Parathyroid adenoma (tissue), 2 donors: Measurements from ENCODE around the gene CCNJL.

Experiments
- H2AFZ ChIP-seq: fragments of 300-600 bp; sonication (generic); one replicate; pipeline ENCODE4 v1.7.0; 2017; ENCODE audit warnings: antibody characterized with exemption, mild to moderate bottlenecking
- H3K27ac ChIP-seq: fragments of 300-600 bp; sonication (generic); one replicate; pipeline ENCODE4 v1.7.0; 2017
- H3K27me3 ChIP-seq: fragments of 300-600 bp; sonication (generic); one replicate; pipeline ENCODE4 v1.7.0; 2017; ENCODE audit warnings: low read length; ENCODE audit not compliant: control insufficient read depth, insufficient read depth
- H3K36me3 ChIP-seq: fragments of 300-600 bp; sonication (generic); one replicate; pipeline ENCODE4 v1.7.0; 2017; ENCODE audit warnings: low read length; ENCODE audit not compliant: control insufficient read depth, insufficient read depth
- H3K4me1 ChIP-seq: fragments of 300-600 bp; sonication (generic); one replicate; pipeline ENCODE4 v1.7.0; 2017; ENCODE audit warnings: control low read depth
- H3K4me2 ChIP-seq: fragments of 300-600 bp; sonication (generic); one replicate; pipeline ENCODE4 v1.7.0; 2017; ENCODE audit warnings: low read length
- H3K4me3 ChIP-seq: fragments of 300-600 bp; sonication (generic); one replicate; pipeline ENCODE4 v1.7.0; 2017; ENCODE audit warnings: low read depth, low read length
- H3K79me2 ChIP-seq: fragments of 300-600 bp; sonication (generic); one replicate; pipeline ENCODE4 v1.7.0; 2017; ENCODE audit warnings: control low read depth
- H3K9ac ChIP-seq: fragments of 300-600 bp; sonication (generic); one replicate; pipeline ENCODE4 v1.7.0; 2017; ENCODE audit warnings: mild to moderate bottlenecking
- H3K9me3 ChIP-seq: fragments of 300-600 bp; sonication (generic); one replicate; pipeline ENCODE4 v1.7.0; 2017; ENCODE audit warnings: low read length; ENCODE audit not compliant: control insufficient read depth
- TF ChIP-seq, protein P1 (sequence below): fragments of 300-600 bp; sonication (generic); IDR thresholded peaks from one replicate; pipeline ENCODE4 v1.7.0; 2017; ENCODE audit warnings: antibody characterized with exemption, mild to moderate bottlenecking
- donor health status: primary hyperparathyroidism.

Gene CCNJL

DNA sequence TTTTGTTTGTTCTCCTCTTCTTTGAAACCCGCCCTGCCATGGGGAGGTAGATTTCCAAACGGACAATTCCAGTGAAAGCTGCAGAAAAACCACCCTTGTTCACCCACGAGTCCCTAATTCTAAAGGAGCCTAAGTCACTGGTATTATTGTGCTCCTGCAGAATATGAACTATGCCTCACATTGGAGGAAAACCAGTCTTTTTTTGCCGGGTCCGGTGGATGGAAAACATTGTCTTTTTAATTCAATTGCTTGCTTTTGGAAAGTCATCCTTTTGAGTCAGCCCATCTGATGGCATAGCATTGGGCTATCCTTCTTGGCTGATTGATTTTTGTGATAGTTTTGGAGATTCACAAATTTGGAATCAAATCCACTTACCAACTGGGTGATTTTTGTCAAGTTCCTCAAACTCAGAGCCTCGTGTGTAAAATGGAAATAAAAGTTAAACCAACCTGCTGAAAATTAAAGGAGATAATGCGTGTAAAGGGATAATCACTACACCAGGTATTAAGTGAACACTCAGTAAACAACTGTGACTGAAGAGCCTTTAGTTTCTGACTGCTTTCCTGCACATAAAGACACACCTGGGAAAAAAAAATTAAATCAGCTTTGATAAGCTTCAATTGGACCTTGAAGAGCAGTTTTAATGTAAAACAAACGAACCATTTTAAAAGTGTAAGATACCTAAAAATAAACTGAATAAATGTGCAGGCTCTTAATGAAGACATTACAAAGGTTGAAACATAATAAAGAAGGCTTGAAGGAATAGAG, 780 bp upstream of the CCNJL start:
- no peak overlapping the region for H3K9ac ChIP-seq
- peak overlapping the region; percentile 39 for H3K4me3 ChIP-seq
- H2AFZ ChIP-seq = peak overlapping the region; percentile 67
- no peaks in the 10 kb centered on the region for H3K4me1 ChIP-seq
- peak overlapping the region; percentile 71 for H3K4me2 ChIP-seq
- TF ChIP-seq, protein P1, sequence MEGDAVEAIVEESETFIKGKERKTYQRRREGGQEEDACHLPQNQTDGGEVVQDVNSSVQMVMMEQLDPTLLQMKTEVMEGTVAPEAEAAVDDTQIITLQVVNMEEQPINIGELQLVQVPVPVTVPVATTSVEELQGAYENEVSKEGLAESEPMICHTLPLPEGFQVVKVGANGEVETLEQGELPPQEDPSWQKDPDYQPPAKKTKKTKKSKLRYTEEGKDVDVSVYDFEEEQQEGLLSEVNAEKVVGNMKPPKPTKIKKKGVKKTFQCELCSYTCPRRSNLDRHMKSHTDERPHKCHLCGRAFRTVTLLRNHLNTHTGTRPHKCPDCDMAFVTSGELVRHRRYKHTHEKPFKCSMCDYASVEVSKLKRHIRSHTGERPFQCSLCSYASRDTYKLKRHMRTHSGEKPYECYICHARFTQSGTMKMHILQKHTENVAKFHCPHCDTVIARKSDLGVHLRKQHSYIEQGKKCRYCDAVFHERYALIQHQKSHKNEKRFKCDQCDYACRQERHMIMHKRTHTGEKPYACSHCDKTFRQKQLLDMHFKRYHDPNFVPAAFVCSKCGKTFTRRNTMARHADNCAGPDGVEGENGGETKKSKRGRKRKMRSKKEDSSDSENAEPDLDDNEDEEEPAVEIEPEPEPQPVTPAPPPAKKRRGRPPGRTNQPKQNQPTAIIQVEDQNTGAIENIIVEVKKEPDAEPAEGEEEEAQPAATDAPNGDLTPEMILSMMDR = no peak
- no peaks in the 10 kb centered on the region for H3K27me3 ChIP-seq
- H3K27ac ChIP-seq = no peak overlapping the region
- H3K36me3 ChIP-seq = no peaks in the 10 kb centered on the region
- no peaks in the 10 kb centered on the region for H3K9me3 ChIP-seq
- no peaks in the 10 kb centered on the region for H3K79me2 ChIP-seq

DNA sequence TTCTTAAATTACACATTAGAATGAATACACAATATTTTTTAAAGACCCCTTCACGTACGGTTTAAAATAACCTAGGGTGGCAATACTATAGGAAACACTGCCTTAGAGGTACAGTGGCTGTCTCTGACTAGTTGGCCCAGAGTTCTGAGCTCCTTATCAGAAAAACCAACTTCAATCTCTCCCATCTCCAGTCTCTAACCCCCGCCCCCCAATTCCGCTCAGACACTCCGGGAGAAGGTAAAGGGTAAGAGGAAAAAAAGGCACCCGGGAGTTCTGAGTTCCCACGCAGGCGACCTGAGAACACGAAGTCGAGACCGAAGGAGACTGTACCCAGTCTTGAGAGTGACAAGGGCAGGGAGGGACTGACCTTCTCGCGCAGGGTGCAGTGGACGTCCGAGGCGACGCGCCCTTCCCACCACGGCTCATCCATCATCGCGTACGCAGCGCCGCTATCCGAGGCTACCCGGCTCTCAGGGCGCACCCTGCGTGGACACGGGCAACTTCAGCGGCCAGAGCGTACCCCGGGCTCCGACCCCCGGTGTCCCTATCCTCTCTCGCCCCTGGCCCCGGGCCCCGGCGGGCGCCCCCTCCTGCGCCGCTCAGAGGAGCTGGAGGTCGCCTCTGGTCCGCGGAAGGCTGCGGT, 752 bp downstream of the CCNJL start:
- Histone ChIP-seq H3K4me1 (no peaks in the 10 kb centered on the region), H3K4me2 (peak overlapping the region; percentile 71), H3K27ac (no peak overlapping the region), H3K9me3 (no peaks in the 10 kb centered on the region), H3K9ac (no peak overlapping the region), H3K4me3 (peak overlapping the region; percentile 37), H3K27me3 (no peaks in the 10 kb centered on the region), H3K79me2 (no peaks in the 10 kb centered on the region), H2AFZ (peak overlapping the region; percentile 68), H3K36me3 (no peaks in the 10 kb centered on the region)
- TF ChIP-seq, protein P1 = no peak

DNA sequence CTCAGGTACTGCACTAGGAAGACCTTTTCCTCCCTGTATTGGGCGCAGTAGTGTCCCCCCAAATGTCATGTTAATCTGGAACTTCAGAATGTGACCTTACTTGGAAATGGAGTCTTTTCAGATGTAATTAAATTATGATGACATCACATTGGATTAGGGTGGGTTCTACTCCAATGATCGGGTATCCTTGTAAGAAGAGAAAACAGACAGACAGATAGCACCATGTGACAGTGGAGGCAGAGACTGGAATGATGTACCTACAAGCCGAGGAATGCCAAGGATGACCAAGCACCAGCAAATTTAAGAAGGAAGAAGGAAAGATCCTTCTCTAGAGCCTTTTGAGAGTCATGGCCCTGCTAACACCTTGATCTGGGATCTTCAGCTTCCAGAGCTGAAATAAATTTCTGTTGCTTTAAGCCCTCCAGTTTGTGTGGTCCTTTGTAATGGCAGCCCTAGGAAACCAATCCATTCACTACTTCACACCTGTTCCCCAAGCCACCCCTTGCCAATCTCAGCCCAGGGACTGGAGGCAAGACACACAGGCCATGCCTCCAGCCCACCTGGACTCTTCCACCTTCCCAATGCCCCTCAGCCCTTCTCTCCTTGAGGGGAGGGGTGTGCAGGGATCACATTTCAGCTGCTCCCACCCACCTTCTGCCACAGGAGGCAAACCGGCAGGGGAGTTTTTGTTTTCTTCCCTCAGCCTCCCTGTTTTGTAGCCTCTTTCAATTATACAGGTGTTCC, 1.6 kb downstream of the CCNJL start:
- Histone ChIP-seq H3K27ac (no peak overlapping the region), H3K4me3 (no peak overlapping the region), H3K27me3 (no peaks in the 10 kb centered on the region), H3K4me1 (no peaks in the 10 kb centered on the region), H3K79me2 (no peaks in the 10 kb centered on the region), H3K9me3 (no peaks in the 10 kb centered on the region), H3K9ac (no peak overlapping the region), H3K4me2 (no peak overlapping the region), H2AFZ (no peak overlapping the region), H3K36me3 (no peaks in the 10 kb centered on the region)
- TF ChIP-seq, protein P1 = no peak

DNA sequence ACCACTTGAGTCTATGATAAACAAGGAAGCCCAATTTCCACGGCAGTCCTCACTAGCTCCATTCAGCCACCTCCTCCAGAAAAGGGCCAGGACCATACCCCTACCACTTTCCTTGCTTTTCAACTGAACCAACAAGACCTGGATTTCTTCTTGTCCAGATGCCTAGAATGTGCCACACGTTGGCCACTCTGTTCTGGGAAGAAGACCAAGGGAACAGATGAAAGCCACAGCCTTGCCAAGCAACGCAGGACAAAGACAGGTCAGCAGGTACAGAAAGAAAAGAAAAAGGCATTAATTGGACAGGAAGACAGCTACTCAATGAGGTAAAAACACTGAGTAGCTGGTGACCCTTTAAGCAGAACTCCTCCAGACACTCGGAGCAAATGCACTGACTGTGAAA, 2.2 kb downstream of the CCNJL start:
- Histone ChIP-seq H3K9me3 (no peaks in the 10 kb centered on the region), H3K36me3 (no peaks in the 10 kb centered on the region), H3K4me2 (no peak overlapping the region), H3K27ac (no peak overlapping the region), H2AFZ (no peak overlapping the region), H3K79me2 (no peaks in the 10 kb centered on the region), H3K4me1 (no peaks in the 10 kb centered on the region), H3K9ac (no peak overlapping the region), H3K27me3 (no peaks in the 10 kb centered on the region), H3K4me3 (no peak overlapping the region)
- TF ChIP-seq, protein P1 = no peak
